Measurements from ENCODE around the gene HSPB6.

DNA sequence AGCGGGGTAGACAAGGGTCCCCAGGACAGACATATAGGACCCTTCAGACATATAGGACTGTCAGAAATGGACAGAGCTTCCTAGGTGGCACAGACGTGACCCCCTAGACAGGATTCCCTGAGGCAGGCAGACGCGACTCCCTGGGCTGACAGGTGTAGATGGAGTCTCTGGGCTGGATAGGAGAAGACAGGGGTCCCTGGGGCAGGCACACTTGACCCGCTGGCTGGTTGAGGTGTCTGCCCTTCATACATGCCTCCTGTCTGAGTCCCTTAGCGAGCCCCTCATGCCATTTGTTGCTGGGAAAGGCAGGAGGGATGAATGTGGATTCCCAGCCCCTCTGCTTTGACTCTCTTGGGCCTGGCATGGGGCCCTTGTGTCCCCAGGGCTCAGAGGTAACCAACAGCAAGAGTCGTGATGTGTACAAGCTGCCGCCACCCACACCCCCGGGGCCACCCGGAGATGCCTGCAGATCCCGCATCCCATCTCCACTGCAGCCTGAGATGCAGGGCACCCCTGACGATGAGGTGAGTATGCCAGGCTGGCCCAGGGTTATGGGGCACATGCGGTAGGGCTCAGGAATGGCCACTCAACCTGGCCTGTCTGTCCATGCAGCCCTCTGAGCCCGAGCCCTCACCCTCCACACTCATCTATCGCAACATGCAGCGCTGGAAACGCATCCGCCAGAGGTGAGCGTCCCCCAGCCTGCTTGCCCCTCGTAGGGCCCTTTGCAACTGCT lies 3.0 kb downstream of the HSPB6 start:
- TF ChIP-seq CTCF (IDR thresholded peaks at IDR 0.05; ENCODE audit: insufficient read depth, low read length) (no peak), REST (IDR thresholded peaks at IDR 0.05; ENCODE audit: insufficient replicate concordance, low read depth) (no peak)

All from HL-60 (cell line).